ENCODE measurements around the gene CCDC39.

GRCh38 chr3:180570238-180570637, 109.1 kb downstream of the CCDC39 start:
- no peak for TF ChIP-seq RAD21 (IDR thresholded peaks at IDR 0.05; ENCODE audit: low read length)
- TF ChIP-seq RCOR1 (IDR thresholded peaks at IDR 0.05; ENCODE audit: insufficient replicate concordance, low read length), result no peak
- TF ChIP-seq POLR2A (IDR thresholded peaks at IDR 0.05; ENCODE audit: low read depth, low read length), result no peak
- TF ChIP-seq, protein P1, sequence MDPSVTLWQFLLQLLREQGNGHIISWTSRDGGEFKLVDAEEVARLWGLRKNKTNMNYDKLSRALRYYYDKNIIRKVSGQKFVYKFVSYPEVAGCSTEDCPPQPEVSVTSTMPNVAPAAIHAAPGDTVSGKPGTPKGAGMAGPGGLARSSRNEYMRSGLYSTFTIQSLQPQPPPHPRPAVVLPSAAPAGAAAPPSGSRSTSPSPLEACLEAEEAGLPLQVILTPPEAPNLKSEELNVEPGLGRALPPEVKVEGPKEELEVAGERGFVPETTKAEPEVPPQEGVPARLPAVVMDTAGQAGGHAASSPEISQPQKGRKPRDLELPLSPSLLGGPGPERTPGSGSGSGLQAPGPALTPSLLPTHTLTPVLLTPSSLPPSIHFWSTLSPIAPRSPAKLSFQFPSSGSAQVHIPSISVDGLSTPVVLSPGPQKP (IDR thresholded peaks at IDR 0.05; ENCODE audit: borderline replicate concordance, low read depth, low read length), result no peak
- no peak for TF ChIP-seq BHLHE40 (IDR thresholded peaks at IDR 0.05; ENCODE audit: low read depth, low read length)
- no peak for TF ChIP-seq RFX5 (IDR thresholded peaks at IDR 0.05; ENCODE audit: low read depth, low read length)
- TF ChIP-seq CTCF (conservative IDR thresholded peaks at IDR 0.05; ENCODE audit: low read depth, low read length), result no peak
- TF ChIP-seq, protein P2, sequence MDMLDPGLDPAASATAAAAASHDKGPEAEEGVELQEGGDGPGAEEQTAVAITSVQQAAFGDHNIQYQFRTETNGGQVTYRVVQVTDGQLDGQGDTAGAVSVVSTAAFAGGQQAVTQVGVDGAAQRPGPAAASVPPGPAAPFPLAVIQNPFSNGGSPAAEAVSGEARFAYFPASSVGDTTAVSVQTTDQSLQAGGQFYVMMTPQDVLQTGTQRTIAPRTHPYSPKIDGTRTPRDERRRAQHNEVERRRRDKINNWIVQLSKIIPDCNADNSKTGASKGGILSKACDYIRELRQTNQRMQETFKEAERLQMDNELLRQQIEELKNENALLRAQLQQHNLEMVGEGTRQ (IDR thresholded peaks at IDR 0.05; ENCODE audit: low read depth, low read length), result no peak
- TF ChIP-seq MAFK (IDR thresholded peaks at IDR 0.05; ENCODE audit: low read depth, low read length), result no peak
- TF ChIP-seq MXI1 (IDR thresholded peaks at IDR 0.05; ENCODE audit: borderline replicate concordance, low read depth, low read length), result no peak
